BE2C (cell line): ENCODE data around the gene GNG13.

Source experiments
- DNase-seq: peaks from one replicate; pipeline ENCODE4 v3.0.0-alpha.2; 2020
- H3K27me3 ChIP-seq: fragments of 250-450 bp; sonication (Bioruptor Pico); 2 replicates; pipeline ENCODE4 v1.5.1; 2020; ENCODE audit warnings: mild to moderate bottlenecking
- H3K36me3 ChIP-seq: fragments of 250-450 bp; sonication (Bioruptor Pico); 2 replicates; pipeline ENCODE4 v1.5.1; 2020; ENCODE audit warnings: mild to moderate bottlenecking
- H3K4me1 ChIP-seq: fragments of 250-450 bp; sonication (Bioruptor Pico); 2 replicates; pipeline ENCODE4 v1.5.1; 2020
- H3K4me3 ChIP-seq: 2 replicates; pipeline ENCODE4 v1.5.1; 2011; ENCODE audit warnings: low read depth, low read length
- H3K9me3 ChIP-seq: fragments of 250-450 bp; sonication (Bioruptor Pico); 2 replicates; pipeline ENCODE4 v1.5.1; 2020
- TF ChIP-seq, protein P1 (sequence below): IDR thresholded peaks from 2 replicates; pipeline ENCODE4 v1.5.1; 2012; ENCODE audit warnings: mild to moderate bottlenecking, low read depth, low read length

Gene GNG13

DNA sequence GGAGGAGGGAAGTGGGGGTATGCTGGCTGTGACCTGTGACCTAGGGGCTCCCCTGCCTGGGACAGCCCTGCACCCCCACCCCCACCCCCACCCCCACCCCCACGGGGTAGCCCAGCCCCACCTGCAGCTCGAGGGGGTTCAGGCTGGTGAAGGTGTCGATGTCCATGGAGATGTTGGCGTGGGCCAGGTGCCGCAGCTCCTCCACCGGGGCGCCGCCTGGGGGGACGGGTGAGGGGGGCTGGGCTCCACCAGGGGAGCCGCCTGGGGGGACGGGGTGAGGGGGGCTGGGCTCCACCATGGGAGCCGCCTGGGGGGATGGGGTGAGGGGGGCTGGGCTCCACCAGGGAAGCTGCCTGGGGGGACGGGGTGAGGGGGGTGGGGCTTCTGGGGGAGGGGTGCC, 30.1 kb downstream of the GNG13 start:
- no peaks in the 10 kb centered on the region for H3K36me3 ChIP-seq
- no peaks in the 10 kb centered on the region for H3K9me3 ChIP-seq
- no peaks in the 10 kb centered on the region for H3K4me1 ChIP-seq
- TF ChIP-seq, protein P1, sequence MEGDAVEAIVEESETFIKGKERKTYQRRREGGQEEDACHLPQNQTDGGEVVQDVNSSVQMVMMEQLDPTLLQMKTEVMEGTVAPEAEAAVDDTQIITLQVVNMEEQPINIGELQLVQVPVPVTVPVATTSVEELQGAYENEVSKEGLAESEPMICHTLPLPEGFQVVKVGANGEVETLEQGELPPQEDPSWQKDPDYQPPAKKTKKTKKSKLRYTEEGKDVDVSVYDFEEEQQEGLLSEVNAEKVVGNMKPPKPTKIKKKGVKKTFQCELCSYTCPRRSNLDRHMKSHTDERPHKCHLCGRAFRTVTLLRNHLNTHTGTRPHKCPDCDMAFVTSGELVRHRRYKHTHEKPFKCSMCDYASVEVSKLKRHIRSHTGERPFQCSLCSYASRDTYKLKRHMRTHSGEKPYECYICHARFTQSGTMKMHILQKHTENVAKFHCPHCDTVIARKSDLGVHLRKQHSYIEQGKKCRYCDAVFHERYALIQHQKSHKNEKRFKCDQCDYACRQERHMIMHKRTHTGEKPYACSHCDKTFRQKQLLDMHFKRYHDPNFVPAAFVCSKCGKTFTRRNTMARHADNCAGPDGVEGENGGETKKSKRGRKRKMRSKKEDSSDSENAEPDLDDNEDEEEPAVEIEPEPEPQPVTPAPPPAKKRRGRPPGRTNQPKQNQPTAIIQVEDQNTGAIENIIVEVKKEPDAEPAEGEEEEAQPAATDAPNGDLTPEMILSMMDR: no peak
- H3K4me3 ChIP-seq: no peak overlapping the region
- no peak for DNase-seq
- no peaks in the 10 kb centered on the region for H3K27me3 ChIP-seq

GRCh38 chr16:769934-770333, 30.6 kb downstream of the GNG13 start:
- TF ChIP-seq, protein P1: no peak
- DNase-seq: no peak
- H3K27me3 ChIP-seq: no peaks in the 10 kb centered on the region
- no peaks in the 10 kb centered on the region for H3K4me1 ChIP-seq
- H3K9me3 ChIP-seq: no peaks in the 10 kb centered on the region
- H3K36me3 ChIP-seq: no peaks in the 10 kb centered on the region
- H3K4me3 ChIP-seq: no peak overlapping the region

DNA sequence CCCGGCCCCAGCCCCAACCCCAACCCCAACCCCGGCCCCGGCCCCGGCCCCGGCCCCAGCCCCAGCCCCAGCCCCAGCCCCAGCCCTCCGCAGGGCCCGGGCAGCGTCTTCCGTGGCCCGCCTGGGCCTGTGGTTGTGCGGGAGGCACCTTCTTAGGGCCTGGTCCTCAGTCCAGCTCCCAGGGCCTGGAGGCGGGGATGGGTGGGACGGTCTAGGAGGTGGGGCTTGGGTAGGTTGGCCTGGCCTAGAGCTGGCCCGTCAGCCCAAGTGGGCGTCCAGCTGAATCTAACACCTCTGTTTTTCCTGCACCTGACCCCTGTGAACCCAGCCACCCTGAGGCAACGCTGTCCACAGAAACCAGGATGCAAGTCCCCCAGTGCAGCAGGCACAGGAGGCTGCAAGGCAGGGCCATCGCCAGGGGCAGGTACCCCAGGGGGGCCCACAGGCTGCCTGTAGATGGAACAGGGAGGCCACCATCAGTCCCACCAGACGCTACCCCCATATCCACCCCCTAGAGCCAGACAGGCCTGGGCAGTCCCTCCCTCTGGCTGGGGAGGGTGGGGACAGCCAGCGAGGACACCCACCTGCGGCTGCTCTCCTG, 31.2 kb downstream of the GNG13 start:
- TF ChIP-seq, protein P1: no peak
- H3K36me3 ChIP-seq: no peaks in the 10 kb centered on the region
- H3K4me3 ChIP-seq: no peak overlapping the region
- H3K4me1 ChIP-seq: no peaks in the 10 kb centered on the region
- H3K9me3 ChIP-seq: no peaks in the 10 kb centered on the region
- DNase-seq: no peak
- no peaks in the 10 kb centered on the region for H3K27me3 ChIP-seq

DNA sequence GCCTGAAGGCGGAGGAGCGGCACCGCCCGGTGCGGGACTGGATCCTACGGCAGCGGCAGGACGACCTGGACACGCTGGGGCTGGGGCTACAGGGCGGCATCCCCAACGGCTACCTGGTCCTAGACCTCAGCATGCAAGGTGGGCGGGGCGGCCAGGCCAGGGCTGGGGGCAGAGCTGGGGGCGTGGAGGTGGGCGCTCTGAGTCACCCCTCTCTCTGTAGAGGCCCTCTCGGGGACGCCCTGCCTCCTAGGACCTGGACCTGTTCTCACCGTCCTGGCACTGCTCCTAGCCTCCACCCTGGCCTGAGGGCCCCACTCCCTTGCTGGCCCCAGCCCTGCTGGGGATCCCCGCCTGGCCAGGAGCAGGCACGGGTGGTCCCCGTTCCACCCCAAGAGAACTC, 32.1 kb downstream of the GNG13 start:
- Histone ChIP-seq H3K27me3 (no peaks in the 10 kb centered on the region), H3K36me3 (no peaks in the 10 kb centered on the region), H3K9me3 (no peaks in the 10 kb centered on the region), H3K4me1 (no peaks in the 10 kb centered on the region), H3K4me3 (no peak overlapping the region)
- no peak for DNase-seq
- TF ChIP-seq, protein P1: no peak

DNA sequence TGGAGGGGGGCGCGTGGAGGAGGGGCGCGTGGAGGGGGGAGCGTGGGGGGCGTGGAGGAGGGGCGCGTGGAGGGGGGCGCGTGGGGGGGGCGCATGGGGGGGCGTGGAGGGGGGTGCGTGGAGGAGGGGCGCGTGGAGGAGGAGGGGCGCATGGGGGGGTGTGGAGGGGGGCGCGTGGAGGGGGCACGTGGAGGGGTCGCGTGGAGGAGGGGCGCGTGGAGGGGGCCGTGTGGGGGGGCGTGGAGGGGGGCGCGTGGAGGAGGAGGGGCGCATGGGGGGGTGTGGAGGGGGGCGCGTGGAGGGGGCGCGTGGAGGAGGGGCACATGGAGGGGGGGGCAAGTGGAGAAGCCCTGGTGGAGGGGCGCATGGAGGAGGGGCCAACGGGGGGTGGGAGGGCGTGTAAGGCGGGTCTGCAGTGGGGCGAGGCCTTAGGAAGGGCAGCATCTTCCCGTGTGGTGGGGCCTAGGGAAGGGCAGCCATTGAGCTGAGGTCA, 32.7 kb downstream of the GNG13 start:
- Histone ChIP-seq H3K27me3 (no peaks in the 10 kb centered on the region), H3K4me1 (no peaks in the 10 kb centered on the region), H3K36me3 (no peaks in the 10 kb centered on the region), H3K9me3 (no peaks in the 10 kb centered on the region), H3K4me3 (no peak overlapping the region)
- no peak for DNase-seq
- TF ChIP-seq, protein P1: no peak

DNA sequence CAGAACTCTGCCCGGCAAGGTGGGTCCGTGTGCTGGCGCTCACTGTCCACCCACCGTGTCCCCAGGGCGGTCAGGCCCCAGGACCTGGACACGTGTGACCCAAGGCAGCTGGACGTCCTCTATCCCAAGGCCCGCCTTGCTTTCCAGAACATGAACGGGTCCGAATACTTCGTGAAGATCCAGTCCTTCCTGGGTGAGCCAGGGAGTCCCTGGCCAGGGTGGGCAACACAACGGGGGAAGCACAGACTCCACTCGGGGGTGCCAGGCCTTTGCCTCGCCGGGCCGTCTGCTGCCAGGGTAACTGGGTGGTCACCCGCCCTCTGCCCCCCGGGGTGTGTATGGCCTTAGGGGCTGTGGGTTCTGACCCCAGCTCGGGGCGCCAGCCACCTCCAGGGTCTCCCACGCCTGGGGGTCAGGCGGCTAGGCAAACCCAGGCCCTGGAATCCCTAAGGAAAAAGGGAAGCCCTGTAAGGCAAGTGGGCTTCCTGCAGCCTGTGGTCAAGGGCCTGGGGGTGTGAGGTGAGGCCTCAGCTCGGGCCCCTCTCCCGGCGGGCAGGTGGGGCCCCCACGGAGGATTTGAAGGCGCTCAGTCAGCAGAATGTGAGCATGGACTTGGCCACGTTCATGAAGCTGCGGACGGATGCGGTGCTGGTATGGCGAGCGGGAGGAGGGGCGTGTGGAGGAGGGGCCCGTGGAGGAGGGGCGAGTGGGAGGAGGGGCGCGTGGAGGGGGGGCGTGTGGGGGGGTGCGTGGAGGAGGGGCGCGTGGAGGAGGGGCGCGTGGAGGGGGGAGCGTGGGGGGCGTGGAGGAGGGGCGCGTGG, 33.5 kb downstream of the GNG13 start:
- TF ChIP-seq, protein P1: no peak
- Histone ChIP-seq H3K4me1 (no peaks in the 10 kb centered on the region), H3K36me3 (no peaks in the 10 kb centered on the region), H3K9me3 (no peaks in the 10 kb centered on the region), H3K4me3 (no peak overlapping the region), H3K27me3 (no peaks in the 10 kb centered on the region)
- no peak for DNase-seq
